Stomach (tissue), 4 donors: Measurements from ENCODE around the gene HDLBP.

Source experiments
- POLR2AphosphoS5 ChIP-seq, 3 donors: sonication (generic); formaldehyde crosslinking; IDR thresholded peaks; one replicate each; pipeline ENCODE4 v1.6.1; 2016; ENCODE audit warnings: antibody characterized with exemption in 3 of 3
- TF ChIP-seq, protein P1 (sequence below), 7 experiments: fragments of 450-650 bp in 4 of 7; fragments of 200-600 bp in 3 of 7; sonication (generic) in 3 of 7; IDR thresholded peaks; one replicate each; pipeline ENCODE4 v1.5.1; 2016 to 2019; ENCODE audit warnings: antibody characterized with exemption in 7 of 7, control low read depth in 2 of 7, mild to moderate bottlenecking in 1 of 7

DNA sequence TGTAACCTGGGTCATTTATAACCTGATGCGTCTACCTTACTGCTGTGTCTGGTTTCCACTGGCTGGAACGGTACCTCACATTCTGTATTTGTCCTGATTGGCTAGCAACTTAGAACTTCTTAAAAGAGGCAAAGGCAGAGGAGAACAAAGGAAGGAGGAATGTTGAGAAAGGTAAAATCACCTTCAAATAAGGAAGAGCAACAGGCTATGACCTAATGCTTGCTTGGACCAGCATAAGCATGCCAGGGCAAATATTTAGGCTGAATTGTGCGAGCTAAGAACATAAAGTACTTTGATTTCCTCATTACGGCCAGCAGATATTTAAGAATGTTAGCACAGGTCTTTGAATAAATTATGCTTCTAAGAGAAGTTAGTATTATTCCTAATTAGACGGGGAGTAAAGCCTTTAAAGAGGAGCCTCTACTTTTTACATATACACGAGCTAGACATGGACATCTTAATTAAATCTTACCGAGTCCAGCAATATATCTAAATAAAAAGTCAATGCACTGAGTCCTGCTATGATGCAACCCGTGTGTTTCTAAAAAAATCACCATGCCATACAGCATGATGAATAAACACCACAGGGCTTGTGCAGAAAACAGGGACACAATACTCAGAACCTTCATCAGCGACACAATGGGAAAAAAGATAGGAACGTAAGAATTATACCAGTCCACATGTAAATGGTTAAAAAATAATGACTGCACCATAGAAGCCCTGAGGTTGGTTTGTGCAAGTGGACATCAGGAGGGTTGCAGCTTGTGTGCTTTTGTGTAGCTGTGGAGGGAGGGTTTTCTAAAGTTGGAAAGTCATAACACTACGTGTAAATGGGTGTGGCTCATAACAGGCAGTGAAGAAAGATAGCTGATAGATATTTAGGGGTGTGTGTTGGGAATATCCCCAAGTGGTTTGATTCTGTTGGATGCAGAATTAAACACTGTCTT lies 14.5 kb upstream of the HDLBP start:
- TF ChIP-seq, protein P1, sequence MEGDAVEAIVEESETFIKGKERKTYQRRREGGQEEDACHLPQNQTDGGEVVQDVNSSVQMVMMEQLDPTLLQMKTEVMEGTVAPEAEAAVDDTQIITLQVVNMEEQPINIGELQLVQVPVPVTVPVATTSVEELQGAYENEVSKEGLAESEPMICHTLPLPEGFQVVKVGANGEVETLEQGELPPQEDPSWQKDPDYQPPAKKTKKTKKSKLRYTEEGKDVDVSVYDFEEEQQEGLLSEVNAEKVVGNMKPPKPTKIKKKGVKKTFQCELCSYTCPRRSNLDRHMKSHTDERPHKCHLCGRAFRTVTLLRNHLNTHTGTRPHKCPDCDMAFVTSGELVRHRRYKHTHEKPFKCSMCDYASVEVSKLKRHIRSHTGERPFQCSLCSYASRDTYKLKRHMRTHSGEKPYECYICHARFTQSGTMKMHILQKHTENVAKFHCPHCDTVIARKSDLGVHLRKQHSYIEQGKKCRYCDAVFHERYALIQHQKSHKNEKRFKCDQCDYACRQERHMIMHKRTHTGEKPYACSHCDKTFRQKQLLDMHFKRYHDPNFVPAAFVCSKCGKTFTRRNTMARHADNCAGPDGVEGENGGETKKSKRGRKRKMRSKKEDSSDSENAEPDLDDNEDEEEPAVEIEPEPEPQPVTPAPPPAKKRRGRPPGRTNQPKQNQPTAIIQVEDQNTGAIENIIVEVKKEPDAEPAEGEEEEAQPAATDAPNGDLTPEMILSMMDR (IDR thresholded peaks at IDR 0.05) = no peak
- TF ChIP-seq POLR2AphosphoS5 (IDR thresholded peaks at IDR 0.05) = peak in 1 of 3 donors; percentile 56
